OCI-LY1 (cell line): Measurements from ENCODE around the gene ERG28.

Experiments
- H2AFZ ChIP-seq: fragments of 200-600 bp; sonication (generic), shearing (Covaris generic); 2 replicates; pipeline ENCODE4 v1.6.0; 2014; ENCODE audit warnings: antibody characterized with exemption, mild to moderate bottlenecking, low read length
- H3F3A ChIP-seq: fragments of 200-600 bp; sonication (generic), shearing (Covaris generic); 2 replicates; pipeline ENCODE4 v1.6.0; 2014; ENCODE audit warnings: mild to moderate bottlenecking, antibody characterized with exemption, low read length, moderate library complexity; ENCODE audit not compliant: insufficient read depth
- H3K27ac ChIP-seq: fragments of 200-600 bp; sonication (generic); 2 replicates; pipeline ENCODE4 v1.5.1; 2014; ENCODE audit warnings: low read length, mixed run types, mild to moderate bottlenecking, low read depth; ENCODE audit not compliant: poor library complexity, severe bottlenecking
- H3K27me3 ChIP-seq: fragments of 200-600 bp; sonication (generic); 2 replicates; pipeline ENCODE4 v1.6.0; 2014; ENCODE audit warnings: antibody characterized with exemption, mild to moderate bottlenecking, low read length, moderate library complexity; ENCODE audit not compliant: insufficient read depth
- H3K36me3 ChIP-seq: fragments of 200-600 bp; sonication (generic); 2 replicates; pipeline ENCODE4 v1.6.1; 2014; ENCODE audit warnings: mild to moderate bottlenecking, antibody characterized with exemption, low read length, moderate library complexity, mixed read lengths; ENCODE audit not compliant: insufficient read depth
- H3K4me1 ChIP-seq: fragments of 200-600 bp; sonication (generic); 2 replicates; pipeline ENCODE4 v1.5.1; 2014; ENCODE audit warnings: mild to moderate bottlenecking, low read length, moderate library complexity; ENCODE audit not compliant: insufficient read depth, severe bottlenecking
- H3K4me2 ChIP-seq: fragments of 200-600 bp; sonication (generic), shearing (Covaris generic); 2 replicates; pipeline ENCODE4 v1.6.1; 2014; ENCODE audit warnings: low read length
- H3K4me3 ChIP-seq: fragments of 200-600 bp; sonication (generic); 2 replicates; pipeline ENCODE4 v1.5.1; 2014; ENCODE audit warnings: low read length, low read depth, mild to moderate bottlenecking, mixed read lengths; ENCODE audit not compliant: poor library complexity, severe bottlenecking
- H3K79me2 ChIP-seq: fragments of 200-600 bp; shearing (Covaris generic); 2 replicates; pipeline ENCODE4 v1.6.1; 2016; ENCODE audit warnings: mixed run types, low read length, mixed read lengths; ENCODE audit not compliant: insufficient read depth
- H3K9ac ChIP-seq: fragments of 200-600 bp; sonication (generic), shearing (Covaris generic); 2 replicates; pipeline ENCODE4 v1.6.1; 2014; ENCODE audit warnings: mild to moderate bottlenecking, low read length, mixed read lengths
- H3K9me2 ChIP-seq: fragments of 200-600 bp; sonication (generic), shearing (Covaris generic); 2 replicates; pipeline ENCODE4 v1.6.1; 2014; ENCODE audit warnings: low read depth, mild to moderate bottlenecking, low read length, mixed read lengths
- H3K9me3 ChIP-seq: fragments of 200-600 bp; shearing (Covaris generic); 2 replicates; pipeline ENCODE4 v1.6.1; 2014; ENCODE audit warnings: low read length, mixed read lengths
- H4K20me1 ChIP-seq: fragments of 200-600 bp; sonication (generic), shearing (Covaris generic); 2 replicates; pipeline ENCODE4 v1.6.0; 2016; ENCODE audit warnings: mild to moderate bottlenecking, low read length; ENCODE audit not compliant: insufficient read depth
- CTCF ChIP-seq: fragments of 200-600 bp; sonication (generic), shearing (Covaris generic); IDR thresholded peaks from 2 replicates; pipeline ENCODE4 v1.5.1; 2017; ENCODE audit warnings: mild to moderate bottlenecking, antibody characterized with exemption, low read length, moderate library complexity, mixed read lengths
- EZH2 ChIP-seq: fragments of 200-600 bp; sonication (generic), shearing (Covaris generic); IDR thresholded peaks from 2 replicates; pipeline ENCODE4 v1.8.0; 2017; ENCODE audit warnings: borderline replicate concordance, mixed run types, mild to moderate bottlenecking, antibody characterized with exemption, low read length, moderate library complexity, mixed read lengths

The ERG28 gene

GRCh38 chr14:75648066-75648838 is 12.4 kb downstream of the ERG28 start:
- Histone ChIP-seq H3F3A (no peaks in the 10 kb centered on the region), H3K9me2 (no peaks in the 10 kb centered on the region), H2AFZ (no peak overlapping the region), H3K27ac (no peak overlapping the region), H3K27me3 (no peaks in the 10 kb centered on the region), H3K79me2 (no peaks in the 10 kb centered on the region), H3K4me3 (no peak overlapping the region), H3K4me2 (no peak overlapping the region), H3K9me3 (no peaks in the 10 kb centered on the region), H3K36me3 (peaks cover 47% of the 10 kb centered on the region), H3K4me1 (no peaks in the 10 kb centered on the region), H4K20me1 (no peaks in the 10 kb centered on the region), H3K9ac (no peak overlapping the region)
- TF ChIP-seq CTCF (no peak), EZH2 (no peak)

GRCh38 chr14:75647640-75648039 is 13.0 kb downstream of the ERG28 start:
- Histone ChIP-seq H3K9ac (no peak overlapping the region), H4K20me1 (no peaks in the 10 kb centered on the region), H3K4me2 (no peak overlapping the region), H3K27me3 (no peaks in the 10 kb centered on the region), H3K4me1 (no peaks in the 10 kb centered on the region), H3K27ac (no peak overlapping the region), H2AFZ (no peak overlapping the region), H3K79me2 (no peaks in the 10 kb centered on the region), H3K4me3 (no peak overlapping the region), H3K9me2 (no peaks in the 10 kb centered on the region), H3K36me3 (peaks cover 43% of the 10 kb centered on the region), H3F3A (no peaks in the 10 kb centered on the region), H3K9me3 (no peaks in the 10 kb centered on the region)
- no peak for TF ChIP-seq CTCF
- TF ChIP-seq EZH2: no peak

- H3F3A ChIP-seq: no peaks in the 10 kb centered on the region
- TF ChIP-seq CTCF (no peak), EZH2 (no peak)
- no peak overlapping the region for H3K4me3 ChIP-seq
- no peaks in the 10 kb centered on the region for H3K79me2 ChIP-seq
- no peak overlapping the region for H3K9ac ChIP-seq
- H3K4me1 ChIP-seq: no peaks in the 10 kb centered on the region
- no peak overlapping the region for H2AFZ ChIP-seq
- H3K9me2 ChIP-seq: no peaks in the 10 kb centered on the region
- no peak overlapping the region for H3K27ac ChIP-seq
- peaks cover 37% of the 10 kb centered on the region for H3K36me3 ChIP-seq
- no peaks in the 10 kb centered on the region for H4K20me1 ChIP-seq
- no peaks in the 10 kb centered on the region for H3K9me3 ChIP-seq
- H3K4me2 ChIP-seq: no peak overlapping the region
- H3K27me3 ChIP-seq: no peaks in the 10 kb centered on the region
Observed at GRCh38 chr14:75646762-75647161, 13.9 kb downstream of the ERG28 start.
